Caco-2 (cell line): Measurements from ENCODE around the gene SMYD3. TPM values are rescaled to one million over a fixed set of nuclear protein-coding genes. Genes with fewer than 3 reads are reported as not detected.

Source experiments
- BruUV-seq: library from RNA; stranded (reverse); fragments of 400-500 nt; replicated peaks from 2 replicates; lab custom pipeline; 2021; lab: Mats Ljungman, UMichigan
- CTCF ChIA-PET: fragments of 300-600 bp; sonication (Branson Sonifier 250); formaldehyde crosslinking; loops from one replicate; lab custom pipeline; 2022; ENCODE audit warnings: antibody characterized with exemption; lab: Charles Lee
- POLR2A ChIA-PET: fragments of 300-600 bp; sonication (Branson Sonifier 250); formaldehyde crosslinking; loops from one replicate; lab custom pipeline; 2022; ENCODE audit warnings: antibody characterized with exemption; lab: Charles Lee
- DNase-seq, 2 experiments: peaks; one replicate each; pipeline versions ENCODE4 v3.0.0 to v3.0.0-alpha.2; 2020 to 2022
- H3K27me3 ChIP-seq: replicated peaks from 2 replicates; pipeline ENCODE4 v1.6.0; 2011; ENCODE audit warnings: low read length; ENCODE audit not compliant: control insufficient read depth, insufficient read depth
- H3K36me3 ChIP-seq: 2 replicates; pipeline ENCODE4 v1.5.1; 2011; ENCODE audit warnings: low read length; ENCODE audit not compliant: control insufficient read depth, insufficient read depth
- H3K4me1 ChIP-seq: fragments of 250-450 bp; sonication (Bioruptor Pico); 2 replicates; pipeline ENCODE4 v1.5.1; 2020; ENCODE audit warnings: mild to moderate bottlenecking
- H3K4me3 ChIP-seq: 2 replicates; pipeline ENCODE4 v1.5.1; 2011; ENCODE audit warnings: low read depth, mild to moderate bottlenecking, control low read depth, low read length
- H3K9me3 ChIP-seq: fragments of 250-450 bp; sonication (Bioruptor Pico); 2 replicates; pipeline ENCODE4 v1.5.1; 2020; ENCODE audit warnings: mild to moderate bottlenecking, moderate library complexity
- H3K27ac Mint-ChIP-seq: one replicate; pipeline ENCODE4 v1.8.0; 2022; ENCODE audit warnings: mixed read lengths; ENCODE audit not compliant: unreplicated experiment
- H3K27me3 Mint-ChIP-seq: one replicate; pipeline ENCODE4 v1.8.0; 2022; ENCODE audit warnings: mixed read lengths; ENCODE audit not compliant: insufficient read depth, unreplicated experiment
- H3K36me3 Mint-ChIP-seq: one replicate; pipeline ENCODE4 v1.8.0; 2022; ENCODE audit warnings: mild to moderate bottlenecking, mixed read lengths; ENCODE audit not compliant: insufficient read depth, unreplicated experiment
- H3K4me1 Mint-ChIP-seq: one replicate; pipeline ENCODE4 v1.8.0; 2022; ENCODE audit warnings: low read depth, mixed read lengths; ENCODE audit not compliant: unreplicated experiment
- H3K4me3 Mint-ChIP-seq: one replicate; pipeline ENCODE4 v1.8.0; 2022; ENCODE audit warnings: mild to moderate bottlenecking, moderate library complexity, mixed read lengths; ENCODE audit not compliant: unreplicated experiment
- H3K9me3 Mint-ChIP-seq: one replicate; pipeline ENCODE4 v1.8.0; 2022; ENCODE audit warnings: mixed read lengths; ENCODE audit not compliant: unreplicated experiment
- intact Hi-C: fragments of 100-400 bp; cut with micrococcal nuclease; formaldehyde crosslinking; loops from one replicate; pipeline ENCODE4 v1.10.0; 2022; ENCODE audit not compliant: unreplicated experiment
- total RNA-seq: library from RNA; stranded (reverse); gene quantifications from 2 replicates; pipeline ENCODE4 v1.2.3, GENCODE V29; 2022
- TF ChIP-seq, protein P1 (sequence below), 2 experiments: fragments of 200-600 bp in 1 of 2; IDR thresholded peaks; 1 replicate in 1 of 2; 2 replicates in 1 of 2; pipeline versions ENCODE4 v1.5.1 to v1.8.0; 2011 to 2022; ENCODE audit warnings: antibody characterized with exemption in 1 of 2, control low read depth in 1 of 2, inconsistent platforms in 1 of 2, low read depth in 1 of 2, low read length in 1 of 2, mild to moderate bottlenecking in 1 of 2, moderate library complexity in 1 of 2; ENCODE audit not compliant: insufficient read depth in 1 of 2, severe bottlenecking in 1 of 2, unreplicated experiment in 1 of 2

The SMYD3 gene
- total RNA-seq, 1 experiment from 2014 or later, result 33.0 TPM

GRCh38 chr1:246283771-246284410, 223.2 kb downstream of the SMYD3 start:
- ChIA-PET CTCF (no interaction called here), POLR2A (no interaction called here)
- Histone ChIP-seq H3K9me3 (no peaks in the 10 kb centered on the region; the same call in 1 of the 2 replicates), H3K36me3 (no peaks in the 10 kb centered on the region), H3K27me3 (no peaks in the 10 kb centered on the region), H3K4me1 (peaks cover 5% of the 10 kb centered on the region), H3K4me3 (no peak overlapping the region)
- no peak for DNase-seq
- BruUV-seq, result no TSS peak
- Mint-ChIP-seq H3K4me3 (no peak overlapping the region), H3K4me1 (no peaks in the 10 kb centered on the region), H3K36me3 (no peaks in the 10 kb centered on the region), H3K27ac (no peak overlapping the region), H3K27me3 (no peaks in the 10 kb centered on the region), H3K9me3 (no peaks in the 10 kb centered on the region)
- intact Hi-C loops, result no loop called here
- TF ChIP-seq, protein P1, sequence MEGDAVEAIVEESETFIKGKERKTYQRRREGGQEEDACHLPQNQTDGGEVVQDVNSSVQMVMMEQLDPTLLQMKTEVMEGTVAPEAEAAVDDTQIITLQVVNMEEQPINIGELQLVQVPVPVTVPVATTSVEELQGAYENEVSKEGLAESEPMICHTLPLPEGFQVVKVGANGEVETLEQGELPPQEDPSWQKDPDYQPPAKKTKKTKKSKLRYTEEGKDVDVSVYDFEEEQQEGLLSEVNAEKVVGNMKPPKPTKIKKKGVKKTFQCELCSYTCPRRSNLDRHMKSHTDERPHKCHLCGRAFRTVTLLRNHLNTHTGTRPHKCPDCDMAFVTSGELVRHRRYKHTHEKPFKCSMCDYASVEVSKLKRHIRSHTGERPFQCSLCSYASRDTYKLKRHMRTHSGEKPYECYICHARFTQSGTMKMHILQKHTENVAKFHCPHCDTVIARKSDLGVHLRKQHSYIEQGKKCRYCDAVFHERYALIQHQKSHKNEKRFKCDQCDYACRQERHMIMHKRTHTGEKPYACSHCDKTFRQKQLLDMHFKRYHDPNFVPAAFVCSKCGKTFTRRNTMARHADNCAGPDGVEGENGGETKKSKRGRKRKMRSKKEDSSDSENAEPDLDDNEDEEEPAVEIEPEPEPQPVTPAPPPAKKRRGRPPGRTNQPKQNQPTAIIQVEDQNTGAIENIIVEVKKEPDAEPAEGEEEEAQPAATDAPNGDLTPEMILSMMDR (IDR thresholded peaks at IDR 0.05; ENCODE audit: insufficient read depth in 1 of 2, low read depth in 1 of 2, low read length in 1 of 2, severe bottlenecking in 1 of 2, unreplicated experiment in 1 of 2), result no peak

DNA sequence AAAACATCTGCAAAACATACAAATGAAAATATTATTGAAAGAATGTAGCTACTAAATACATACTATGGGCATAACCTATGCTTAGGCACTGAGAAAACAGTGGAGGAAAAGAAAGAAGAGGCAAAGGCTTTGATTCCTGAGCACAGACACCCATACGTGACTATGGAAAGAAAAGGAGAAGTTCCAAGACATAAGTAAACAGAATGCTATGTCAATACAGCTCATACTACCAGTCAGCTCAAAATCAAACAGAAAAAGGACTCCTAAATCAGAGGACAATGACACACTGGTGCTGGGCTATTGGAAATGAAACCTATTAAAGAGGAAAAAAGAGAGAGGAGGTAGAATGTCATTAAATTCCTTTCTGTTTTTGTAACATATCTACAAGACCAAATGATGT, 225.4 kb downstream of the SMYD3 start:
- ChIA-PET CTCF (no interaction called here), POLR2A (no interaction called here)

DNA sequence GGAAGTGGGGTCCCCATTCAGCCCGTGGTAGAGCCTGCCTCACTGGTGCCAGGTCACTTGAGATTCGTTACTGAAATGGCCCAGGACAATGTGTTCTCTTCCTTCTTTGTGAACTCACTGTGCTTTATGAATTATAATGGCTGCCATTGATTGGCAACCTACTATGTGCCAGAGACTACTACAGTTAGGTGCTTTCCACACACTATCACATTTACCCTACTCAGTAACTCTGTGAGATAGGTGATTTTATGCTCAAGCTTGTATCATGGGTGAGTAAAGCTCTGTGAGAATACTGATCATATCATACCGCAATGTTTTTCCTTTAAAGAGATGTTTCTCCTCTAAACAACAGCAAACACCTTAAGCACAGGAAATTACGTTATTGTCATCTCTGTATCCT, 225.9 kb downstream of the SMYD3 start:
- ChIA-PET POLR2A (no interaction called here), CTCF (interaction anchor here (0.6 kb wide), 3 partner anchors 268 to 861 kb away, joined by 3 read pairs; no protein-coding TSS in a partner anchor)
- TF ChIP-seq, protein P1 (IDR thresholded peaks at IDR 0.05; ENCODE audit: insufficient read depth in 1 of 2, low read depth in 1 of 2, low read length in 1 of 2, severe bottlenecking in 1 of 2, unreplicated experiment in 1 of 2), result no peak
- Mint-ChIP-seq H3K9me3 (no peaks in the 10 kb centered on the region), H3K36me3 (no peaks in the 10 kb centered on the region), H3K4me3 (no peak overlapping the region), H3K27ac (no peak overlapping the region), H3K4me1 (no peaks in the 10 kb centered on the region), H3K27me3 (no peaks in the 10 kb centered on the region)
- Histone ChIP-seq H3K4me3 (no peak overlapping the region), H3K27me3 (no peaks in the 10 kb centered on the region), H3K9me3 (no peaks in the 10 kb centered on the region; the same call in 1 of the 2 replicates), H3K36me3 (no peaks in the 10 kb centered on the region), H3K4me1 (peaks cover 5% of the 10 kb centered on the region)
- no peak for DNase-seq
- no TSS peak for BruUV-seq
- intact Hi-C loops, result no loop called here

More for the DNA sequence above, 225.4 kb downstream of the SMYD3 start:
- H3K9me3 Mint-ChIP-seq, result no peaks in the 10 kb centered on the region
- H3K4me1 Mint-ChIP-seq, result no peaks in the 10 kb centered on the region
- TF ChIP-seq, protein P1 (IDR thresholded peaks at IDR 0.05; ENCODE audit: insufficient read depth in 1 of 2, low read depth in 1 of 2, low read length in 1 of 2, severe bottlenecking in 1 of 2, unreplicated experiment in 1 of 2), result no peak
- no peaks in the 10 kb centered on the region for H3K27me3 Mint-ChIP-seq
- H3K36me3 ChIP-seq, result no peaks in the 10 kb centered on the region
- H3K9me3 ChIP-seq, result no peaks in the 10 kb centered on the region; the same call in 1 of the 2 replicates
- H3K27ac Mint-ChIP-seq, result no peak overlapping the region
- no peaks in the 10 kb centered on the region for H3K27me3 ChIP-seq
- intact Hi-C loops, result no loop called here
- no peak overlapping the region for H3K4me3 Mint-ChIP-seq
- no peaks in the 10 kb centered on the region for H3K36me3 Mint-ChIP-seq
- no peak for DNase-seq
- H3K4me3 ChIP-seq, result no peak overlapping the region
- H3K4me1 ChIP-seq, result peaks cover 5% of the 10 kb centered on the region
- BruUV-seq, result no TSS peak
